Thoracic aorta (tissue), 2 donors: ENCODE measurements around the gene EMC6. TPM values are rescaled to one million over a fixed set of nuclear protein-coding genes. Genes with fewer than 3 reads are reported as not detected.

Experiments
- ATAC-seq: fragments of 150-250 bp; one replicate; pipeline ENCODE4 v1.8.0; 2017; ENCODE audit warnings: low read depth; ENCODE audit not compliant: insufficient number of reproducible peaks, low FRiP score
- DNase-seq: peaks from one replicate; pipeline ENCODE4 v3.0.0-alpha.2; 2020; ENCODE audit warnings: low spot score
- H3K27ac ChIP-seq, 2 donors: fragments of 200-600 bp; sonication (generic); 1 replicate in 1 of 2; 2 replicates in 1 of 2; pipeline ENCODE4 v1.5.1; 2016; ENCODE audit warnings: mild to moderate bottlenecking in 2 of 2, moderate library complexity in 2 of 2
- H3K27me3 ChIP-seq: fragments of 200-600 bp; sonication (generic); replicated peaks from 2 replicates; pipeline ENCODE4 v1.6.0; 2016; ENCODE audit warnings: mild to moderate bottlenecking; ENCODE audit not compliant: insufficient read depth
- H3K36me3 ChIP-seq: fragments of 200-600 bp; sonication (generic); one replicate; pipeline ENCODE4 v1.5.1; 2016
- H3K4me1 ChIP-seq, 2 donors: fragments of 200-600 bp; sonication (generic); 1 replicate in 1 of 2; 2 replicates in 1 of 2; pipeline versions ENCODE4 v1.5.1 to v1.6.0; 2016; ENCODE audit warnings: low read depth in 2 of 2, mild to moderate bottlenecking in 1 of 2; ENCODE audit not compliant: control insufficient read depth in 1 of 2
- H3K4me3 ChIP-seq: fragments of 200-600 bp; sonication (generic); 2 replicates; pipeline ENCODE4 v1.5.1; 2016; ENCODE audit warnings: mild to moderate bottlenecking
- H3K9me3 ChIP-seq: fragments of 200-600 bp; sonication (generic); 2 replicates; pipeline ENCODE4 v1.5.1; 2016
- CTCF ChIP-seq: fragments of 200-600 bp; sonication (generic); IDR thresholded peaks from one replicate; pipeline ENCODE4 v1.5.1; 2019; ENCODE audit warnings: antibody characterized with exemption
- total RNA-seq, 2 donors: library from RNA; depleted of rRNA; stranded (reverse); fragments of >200 nt; gene quantifications; one replicate each; pipeline versions ENCODE4 v1.1.0 to v1.2.3, GENCODE V29; 2016

EMC6 gene
- total RNA-seq, 2 donors from 2014 or later, result 10.8 to 17.6 TPM

GRCh38 chr17:3689262-3690093, 20.9 kb downstream of the EMC6 start:
- no peak for TF ChIP-seq CTCF
- H3K27ac ChIP-seq, result no peak overlapping the region
- no peaks in the 10 kb centered on the region for H3K36me3 ChIP-seq
- no peak overlapping the region for H3K4me3 ChIP-seq
- no peaks in the 10 kb centered on the region for H3K9me3 ChIP-seq
- no peaks in the 10 kb centered on the region for H3K4me1 ChIP-seq
- ATAC-seq (no peak), DNase-seq (no peak)
- H3K27me3 ChIP-seq, result peaks cover under 1% of the 10 kb centered on the region

- no peak overlapping the region for H3K4me3 ChIP-seq
- no peak for ATAC-seq
- H3K36me3 ChIP-seq, result no peaks in the 10 kb centered on the region
- no peaks in the 10 kb centered on the region for H3K9me3 ChIP-seq
- H3K27me3 ChIP-seq, result peaks cover 8% of the 10 kb centered on the region
- DNase-seq, result no peak
- no peak for TF ChIP-seq CTCF
- H3K27ac ChIP-seq, result no peak overlapping the region
- peaks cover 2 to 7% of the 10 kb centered on the region in 2 donors for H3K4me1 ChIP-seq
Observed at GRCh38 chr17:3690094-3690715, 21.6 kb downstream of the EMC6 start.

- DNase-seq, result no peak
- H3K27me3 ChIP-seq, result peaks cover 12% of the 10 kb centered on the region
- H3K27ac ChIP-seq, result no peak overlapping the region
- H3K9me3 ChIP-seq, result no peaks in the 10 kb centered on the region
- peaks cover 6 to 16% of the 10 kb centered on the region in 2 donors for H3K4me1 ChIP-seq
- no peak overlapping the region for H3K4me3 ChIP-seq
- no peak for TF ChIP-seq CTCF
- H3K36me3 ChIP-seq, result no peaks in the 10 kb centered on the region
- no peak for ATAC-seq
Observed at GRCh38 chr17:3691617-3692067, 23.0 kb downstream of the EMC6 start.

- no peaks in the 10 kb centered on the region for H3K9me3 ChIP-seq
- H3K27me3 ChIP-seq, result peaks cover 12% of the 10 kb centered on the region
- no peaks in the 10 kb centered on the region for H3K36me3 ChIP-seq
- no peak overlapping the region for H3K4me3 ChIP-seq
- DNase-seq (no peak), ATAC-seq (no peak)
- peaks cover 6 to 16% of the 10 kb centered on the region in 2 donors for H3K4me1 ChIP-seq
- H3K27ac ChIP-seq, result no peak overlapping the region
- no peak for TF ChIP-seq CTCF
Observed at GRCh38 chr17:3692346-3692745, 23.7 kb downstream of the EMC6 start.

- H3K27ac ChIP-seq, result no peak overlapping the region
- TF ChIP-seq CTCF, result no peak
- no peaks in the 10 kb centered on the region for H3K36me3 ChIP-seq
- ATAC-seq (no peak), DNase-seq (no peak)
- H3K27me3 ChIP-seq, result peaks cover 12% of the 10 kb centered on the region
- no peak overlapping the region for H3K4me3 ChIP-seq
- peaks cover 6 to 16% of the 10 kb centered on the region in 2 donors for H3K4me1 ChIP-seq
- H3K9me3 ChIP-seq, result peaks cover 3% of the 10 kb centered on the region
Observed at GRCh38 chr17:3693141-3693540, 24.5 kb downstream of the EMC6 start.
